ENCODE data around the gene ZYG11B.

DNA sequence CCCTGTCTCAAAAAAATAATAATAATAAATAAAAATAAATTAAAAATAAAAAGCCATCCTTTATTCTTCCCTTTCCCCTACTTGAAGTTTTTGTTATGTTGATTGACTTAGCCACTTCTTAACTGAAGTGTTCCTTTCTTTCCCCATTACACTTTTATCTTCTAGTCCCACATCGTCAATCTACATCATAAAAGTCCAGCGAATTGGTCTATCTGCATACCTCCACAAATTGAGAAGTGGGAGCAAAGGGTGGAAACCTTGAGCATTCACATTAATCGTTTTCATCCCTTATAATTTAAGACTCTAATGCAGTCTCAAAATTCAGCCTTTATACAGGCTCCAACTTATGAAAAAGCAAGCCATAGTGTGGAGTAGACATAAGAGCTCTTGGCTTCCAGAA, 109.8 kb downstream of the ZYG11B start:
- TF ChIP-seq, protein P1, sequence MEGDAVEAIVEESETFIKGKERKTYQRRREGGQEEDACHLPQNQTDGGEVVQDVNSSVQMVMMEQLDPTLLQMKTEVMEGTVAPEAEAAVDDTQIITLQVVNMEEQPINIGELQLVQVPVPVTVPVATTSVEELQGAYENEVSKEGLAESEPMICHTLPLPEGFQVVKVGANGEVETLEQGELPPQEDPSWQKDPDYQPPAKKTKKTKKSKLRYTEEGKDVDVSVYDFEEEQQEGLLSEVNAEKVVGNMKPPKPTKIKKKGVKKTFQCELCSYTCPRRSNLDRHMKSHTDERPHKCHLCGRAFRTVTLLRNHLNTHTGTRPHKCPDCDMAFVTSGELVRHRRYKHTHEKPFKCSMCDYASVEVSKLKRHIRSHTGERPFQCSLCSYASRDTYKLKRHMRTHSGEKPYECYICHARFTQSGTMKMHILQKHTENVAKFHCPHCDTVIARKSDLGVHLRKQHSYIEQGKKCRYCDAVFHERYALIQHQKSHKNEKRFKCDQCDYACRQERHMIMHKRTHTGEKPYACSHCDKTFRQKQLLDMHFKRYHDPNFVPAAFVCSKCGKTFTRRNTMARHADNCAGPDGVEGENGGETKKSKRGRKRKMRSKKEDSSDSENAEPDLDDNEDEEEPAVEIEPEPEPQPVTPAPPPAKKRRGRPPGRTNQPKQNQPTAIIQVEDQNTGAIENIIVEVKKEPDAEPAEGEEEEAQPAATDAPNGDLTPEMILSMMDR (conservative IDR thresholded peaks at IDR 0.05): no peak
- TF ChIP-seq ZFX (IDR thresholded peaks at IDR 0.05): no peak

Data from C4-2B (cell line).